GM19035 (cell line): ENCODE measurements around the gene ZNF554.

Experiments
- ATAC-seq: cut with Tn5 transposase; IDR thresholded peaks from one replicate; pipeline ENCODE4 v1.9.1; 2021; ENCODE audit not compliant: unreplicated experiment

The ZNF554 gene

DNA sequence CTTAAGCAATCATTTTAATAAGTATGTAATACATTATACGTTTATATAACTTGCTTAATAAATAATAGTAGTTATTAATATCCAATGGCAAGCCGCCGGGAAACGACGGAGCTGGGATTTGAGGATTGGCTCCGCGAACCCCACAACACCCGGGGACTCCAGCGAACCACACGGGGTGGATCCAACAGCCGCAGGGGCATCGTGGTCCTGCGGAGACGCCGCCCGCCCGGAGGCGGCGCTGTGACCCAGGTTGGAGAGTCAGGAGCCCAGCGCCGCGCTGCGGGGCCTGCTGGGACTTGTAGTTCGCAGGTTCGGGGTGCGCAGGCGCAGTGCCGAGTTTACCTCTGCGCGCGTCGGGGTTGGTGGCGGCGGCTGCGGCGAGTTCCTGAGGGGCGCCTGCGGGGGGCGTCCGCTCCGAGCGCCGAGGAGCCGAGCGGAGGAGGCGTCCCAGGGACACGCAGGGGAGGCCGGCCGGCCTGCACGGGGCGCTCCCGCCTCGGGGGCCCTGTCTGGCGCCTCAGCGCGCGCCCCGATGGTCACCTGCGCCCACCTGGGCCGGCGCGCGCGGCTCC is at the start of gene ZNF554:
TSS of gene ZNF554 (plus strand) at position 329 of the 572 bp plus-strand sequence. CDS start at position 533, 204 bp downstream.
- peak; percentile 95 for ATAC-seq

- no peak for ATAC-seq
Observed at GRCh38 chr19:2770055-2771013, 49.3 kb upstream of the ZNF554 start.

- no peak for ATAC-seq
Observed at GRCh38 chr19:2771786-2772674, 47.6 kb upstream of the ZNF554 start.

- ATAC-seq = no peak
Observed at GRCh38 chr19:2774083-2774679, 45.5 kb upstream of the ZNF554 start.

DNA sequence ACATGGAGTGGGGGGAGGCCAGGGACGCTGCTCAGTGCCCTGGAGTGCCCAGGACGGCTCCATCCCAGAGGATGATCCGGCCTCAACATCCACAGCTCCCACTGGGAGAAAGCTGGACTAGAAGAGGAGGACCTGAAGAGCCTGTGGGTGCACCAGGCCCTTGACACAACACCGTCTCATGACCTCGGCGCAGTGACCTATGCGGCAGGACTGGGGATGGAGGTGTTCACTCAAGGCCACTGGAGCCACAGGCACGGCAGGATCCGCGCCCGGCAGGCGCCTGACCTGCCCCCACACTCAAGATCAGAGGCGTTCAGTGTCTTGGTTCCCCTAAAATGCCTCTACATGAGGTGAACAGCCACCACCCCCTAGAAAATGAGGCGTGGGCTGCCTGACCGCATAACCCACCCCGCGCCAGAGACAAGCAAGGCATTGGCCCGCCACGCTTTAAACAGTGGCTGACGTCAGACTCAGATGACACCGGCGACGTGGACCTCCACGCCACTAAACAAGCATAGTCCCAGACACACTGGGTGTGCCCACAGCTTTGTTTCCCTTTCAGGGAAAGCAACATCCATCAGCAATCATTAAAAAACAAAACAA is 44.6 kb upstream of the ZNF554 start:
- no peak for ATAC-seq

- no peak for ATAC-seq
Observed at GRCh38 chr19:2775556-2776430, 43.9 kb upstream of the ZNF554 start.

GRCh38 chr19:2777952-2778683 is 41.5 kb upstream of the ZNF554 start:
- ATAC-seq = no peak

- ATAC-seq = no peak
Observed at GRCh38 chr19:2779121-2779740, 40.4 kb upstream of the ZNF554 start.

DNA sequence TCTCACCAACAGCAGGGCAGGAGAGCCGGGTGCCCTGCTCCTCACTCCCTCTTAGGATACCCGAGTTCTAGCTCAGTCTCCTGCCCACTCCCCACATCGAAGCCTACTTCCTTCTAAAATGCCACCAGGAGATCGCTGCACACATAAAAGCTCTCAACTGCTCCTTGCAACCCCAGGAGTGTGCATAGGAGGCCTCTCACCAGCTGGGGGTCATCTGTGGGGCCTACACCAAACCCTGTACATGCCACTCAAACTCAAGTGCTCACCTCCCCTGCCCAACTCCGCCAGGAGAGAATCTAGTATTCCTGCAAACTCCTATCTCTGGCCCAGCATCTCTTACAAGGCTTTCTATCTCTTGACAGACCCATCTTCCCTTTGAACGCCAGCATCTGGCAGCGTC is 39.4 kb upstream of the ZNF554 start:
- ATAC-seq = no peak

- no peak for ATAC-seq
Observed at GRCh38 chr19:2782329-2782935, 37.2 kb upstream of the ZNF554 start.

DNA sequence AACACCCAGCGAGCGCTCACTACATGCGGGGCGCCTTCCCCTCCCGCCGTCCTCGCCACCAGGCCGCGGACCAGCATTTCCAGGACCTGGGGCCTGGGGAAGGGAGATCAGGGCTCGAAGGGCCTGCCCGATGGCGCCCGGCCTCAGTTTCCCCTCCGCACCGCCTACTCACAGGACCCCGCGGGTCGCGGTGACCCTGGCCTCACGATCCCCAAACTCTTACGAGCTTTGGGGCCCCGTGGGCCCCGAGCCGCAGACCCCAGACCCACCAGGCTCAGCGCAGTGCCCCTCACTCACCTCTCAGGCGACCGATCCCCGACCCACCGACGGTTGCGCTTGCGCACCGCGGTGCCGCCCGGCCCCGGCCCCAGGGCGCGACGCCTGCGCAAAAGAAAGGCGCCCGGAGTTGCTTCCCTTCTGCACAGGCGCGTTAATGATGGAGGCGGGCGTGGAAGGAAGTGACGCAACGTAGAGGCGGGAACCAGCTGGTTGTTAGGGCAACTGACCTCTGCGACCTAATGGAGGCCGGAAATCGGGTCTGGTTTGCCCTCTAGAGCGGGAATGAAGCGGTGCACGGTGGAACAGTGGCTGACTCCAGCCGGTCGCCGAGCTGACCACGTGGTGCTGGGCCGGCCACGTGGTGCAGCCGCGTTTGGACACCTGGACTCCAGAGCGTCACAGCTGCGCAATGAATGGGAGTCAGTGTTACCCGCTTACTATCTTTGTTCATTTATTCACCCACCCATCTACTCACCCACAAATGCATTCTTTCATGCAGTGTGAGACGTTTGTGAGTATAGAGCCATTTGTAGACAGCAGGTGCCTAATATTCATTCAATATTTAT is 36.5 kb upstream of the ZNF554 start, which contains the start of gene SGTA:
TSS of gene SGTA (minus strand) at position 338 of the 845 bp plus-strand sequence. CDS start 14,205 bp downstream, outside the sequence.
- ATAC-seq = peak; percentile 78

- ATAC-seq = no peak
Observed at GRCh38 chr19:2783781-2784145, 35.9 kb upstream of the ZNF554 start.

GRCh38 chr19:2785244-2785997 is 34.2 kb upstream of the ZNF554 start, which contains the start of gene THOP1:
Gene THOP1 (plus strand): TSS chr19:2785503. CDS start chr19:2785663, 160 bp downstream.
- ATAC-seq = peak; percentile 58

DNA sequence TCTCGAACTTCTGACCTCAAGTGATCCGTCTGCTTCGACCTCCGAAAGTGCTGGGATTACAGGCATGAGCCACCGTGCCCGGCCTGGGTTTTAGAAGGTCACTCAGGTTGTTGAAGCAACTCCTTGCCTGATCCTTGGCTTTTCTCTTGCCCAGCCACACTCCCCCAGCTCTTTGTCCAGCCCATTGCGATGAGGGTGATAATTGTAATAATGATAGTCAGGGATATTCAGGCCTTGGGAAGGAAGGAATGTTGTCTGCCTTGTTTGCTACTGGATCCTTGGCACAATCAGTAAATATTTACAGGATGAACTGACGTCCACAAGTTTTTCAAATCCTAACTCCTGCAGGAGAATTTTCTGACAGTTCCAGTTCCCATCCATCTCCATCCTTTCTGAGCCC is 32.6 kb upstream of the ZNF554 start:
- ATAC-seq = no peak

DNA sequence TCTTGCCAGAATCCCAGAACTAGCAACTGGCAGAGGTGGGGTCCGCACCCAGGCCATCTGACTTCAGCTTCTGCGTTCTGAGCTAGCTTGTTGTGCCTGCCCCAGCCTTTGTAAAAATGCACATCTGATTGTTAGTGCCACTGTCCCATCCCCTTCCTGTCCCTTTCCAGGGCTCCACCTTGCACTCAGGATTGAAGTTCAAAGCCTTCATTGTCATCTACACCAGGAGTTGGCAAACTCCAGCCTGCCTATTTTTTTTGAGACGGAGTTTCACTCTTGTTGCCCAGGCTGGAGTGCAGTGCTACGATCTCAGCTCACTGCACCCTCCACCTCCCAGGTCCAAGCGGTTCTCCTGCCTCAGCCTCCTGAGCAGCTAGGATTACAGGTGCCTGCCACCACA is 31.4 kb upstream of the ZNF554 start:
- ATAC-seq = no peak

DNA sequence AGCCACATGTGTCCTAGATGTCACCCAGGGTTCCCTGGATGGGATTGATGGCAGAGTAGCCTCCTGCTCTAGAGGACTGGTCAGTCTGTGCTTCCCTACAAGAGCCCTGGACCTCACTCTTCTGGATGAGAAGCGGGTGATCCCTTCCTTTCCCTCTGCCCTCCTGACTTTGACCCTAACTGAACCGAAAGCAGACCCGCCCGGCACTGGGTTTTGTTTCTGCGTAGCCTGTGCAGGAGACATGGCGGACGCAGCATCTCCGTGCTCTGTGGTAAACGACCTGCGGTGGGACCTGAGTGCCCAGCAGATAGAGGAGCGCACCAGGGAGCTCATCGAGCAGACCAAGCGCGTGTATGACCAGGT is 29.5 kb upstream of the ZNF554 start:
- no peak for ATAC-seq
